GM12872 (cell line): ENCODE results near the gene FHAD1.

ENCODE experiments used
- TF ChIP-seq, protein P1 (sequence below): IDR thresholded peaks from 3 replicates; pipeline ENCODE4 v1.5.1; 2011; ENCODE audit warnings: low read depth, mild to moderate bottlenecking, low read length, moderate library complexity; ENCODE audit not compliant: insufficient read depth

FHAD1 gene

DNA sequence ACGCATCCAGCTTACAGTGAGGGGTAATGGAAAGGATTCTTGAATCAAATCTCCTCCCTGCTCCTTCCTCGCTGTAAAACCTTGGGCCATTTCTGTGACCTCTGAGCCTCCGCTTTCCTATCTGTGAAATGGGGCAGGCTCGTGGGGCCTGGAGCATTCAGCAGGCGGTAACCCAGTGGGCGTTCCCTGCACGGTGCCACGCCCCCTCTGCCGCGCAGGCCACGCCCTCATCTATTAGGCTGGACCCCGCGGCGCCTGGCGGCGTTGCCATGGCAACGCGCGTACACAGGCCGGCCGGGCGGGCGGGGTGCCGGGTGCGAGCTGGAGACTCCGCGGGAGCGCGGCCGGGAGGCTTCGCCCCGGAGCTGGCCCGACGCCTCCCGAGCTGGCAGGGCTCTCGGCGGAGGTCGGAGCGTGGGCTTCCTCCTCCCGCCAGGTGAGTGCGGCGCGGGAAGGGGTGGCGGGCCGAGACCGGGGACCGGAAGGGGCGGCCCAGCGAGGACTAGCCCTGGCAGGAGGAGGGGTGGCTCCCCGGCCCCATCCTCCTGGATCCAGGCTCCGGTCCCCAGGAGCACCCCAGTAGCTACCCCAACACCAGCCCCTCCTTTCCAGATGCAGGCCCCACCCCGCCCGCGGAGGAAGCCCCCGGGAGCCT is at the start of gene FHAD1:
TSS of gene FHAD1 (plus strand) at position 264 of the 655 bp plus-strand sequence. CDS start 4,562 bp downstream, outside the sequence.
- TF ChIP-seq, protein P1, sequence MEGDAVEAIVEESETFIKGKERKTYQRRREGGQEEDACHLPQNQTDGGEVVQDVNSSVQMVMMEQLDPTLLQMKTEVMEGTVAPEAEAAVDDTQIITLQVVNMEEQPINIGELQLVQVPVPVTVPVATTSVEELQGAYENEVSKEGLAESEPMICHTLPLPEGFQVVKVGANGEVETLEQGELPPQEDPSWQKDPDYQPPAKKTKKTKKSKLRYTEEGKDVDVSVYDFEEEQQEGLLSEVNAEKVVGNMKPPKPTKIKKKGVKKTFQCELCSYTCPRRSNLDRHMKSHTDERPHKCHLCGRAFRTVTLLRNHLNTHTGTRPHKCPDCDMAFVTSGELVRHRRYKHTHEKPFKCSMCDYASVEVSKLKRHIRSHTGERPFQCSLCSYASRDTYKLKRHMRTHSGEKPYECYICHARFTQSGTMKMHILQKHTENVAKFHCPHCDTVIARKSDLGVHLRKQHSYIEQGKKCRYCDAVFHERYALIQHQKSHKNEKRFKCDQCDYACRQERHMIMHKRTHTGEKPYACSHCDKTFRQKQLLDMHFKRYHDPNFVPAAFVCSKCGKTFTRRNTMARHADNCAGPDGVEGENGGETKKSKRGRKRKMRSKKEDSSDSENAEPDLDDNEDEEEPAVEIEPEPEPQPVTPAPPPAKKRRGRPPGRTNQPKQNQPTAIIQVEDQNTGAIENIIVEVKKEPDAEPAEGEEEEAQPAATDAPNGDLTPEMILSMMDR, result no peak

DNA sequence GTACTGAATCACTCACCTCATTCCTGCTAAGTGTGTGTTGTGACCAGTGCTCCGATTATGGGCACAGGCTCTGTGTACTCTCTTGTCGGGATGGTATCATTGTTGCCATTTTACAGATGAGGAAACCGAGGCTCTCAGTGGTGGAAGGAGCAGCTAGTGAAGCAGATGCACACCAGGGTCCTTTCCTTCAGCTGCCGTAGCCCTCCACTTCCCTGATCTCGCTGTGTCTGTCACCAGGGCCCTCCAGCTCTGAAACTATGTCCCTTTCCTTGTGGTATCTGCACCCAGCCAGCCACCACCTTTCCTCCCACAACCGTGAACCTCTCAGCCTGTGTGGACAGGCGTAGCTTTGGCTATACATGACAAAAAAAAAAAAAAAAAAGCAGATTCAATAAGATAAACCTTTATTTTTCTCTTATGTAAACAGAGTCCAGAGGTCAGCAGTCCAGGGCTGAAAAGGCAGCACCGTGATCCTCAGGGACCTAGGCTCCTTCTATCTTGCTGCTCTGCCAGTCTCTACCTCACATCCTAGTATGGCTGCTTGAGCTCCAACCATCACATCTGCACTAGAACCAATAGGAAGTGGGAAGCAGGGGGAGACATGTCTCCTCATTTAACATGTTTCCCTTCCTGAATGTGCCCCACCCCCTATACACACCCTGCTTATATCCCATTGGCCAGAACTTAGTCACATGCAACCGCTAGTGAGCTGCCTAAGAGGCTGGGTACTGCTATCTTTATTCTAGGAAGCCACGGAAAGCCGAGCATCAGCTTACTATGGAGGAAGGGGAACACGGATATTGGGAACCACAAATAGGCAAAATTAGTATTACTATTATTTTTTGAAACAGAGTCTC is 49.2 kb upstream of the FHAD1 start:
- TF ChIP-seq, protein P1, result no peak

DNA sequence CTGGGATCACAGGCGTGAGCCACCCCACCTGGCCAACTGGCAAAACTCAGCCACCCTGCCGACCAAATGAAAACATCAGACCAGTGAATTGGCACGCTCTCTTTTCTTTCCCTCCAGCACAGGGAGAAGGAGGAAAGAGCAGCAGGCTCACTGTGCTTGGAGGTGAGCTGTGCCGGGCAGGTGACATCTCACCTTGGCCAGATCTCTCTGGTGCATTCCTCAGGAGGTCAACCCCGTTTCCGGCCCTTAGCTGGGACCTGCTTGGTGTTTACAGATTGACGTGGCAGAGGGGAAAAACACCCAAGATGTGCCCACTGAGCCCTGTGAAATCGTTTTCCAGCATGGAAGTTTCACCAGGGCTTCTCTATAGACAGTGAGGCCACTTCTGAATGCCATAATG is 48.3 kb upstream of the FHAD1 start:
- TF ChIP-seq, protein P1, result no peak

DNA sequence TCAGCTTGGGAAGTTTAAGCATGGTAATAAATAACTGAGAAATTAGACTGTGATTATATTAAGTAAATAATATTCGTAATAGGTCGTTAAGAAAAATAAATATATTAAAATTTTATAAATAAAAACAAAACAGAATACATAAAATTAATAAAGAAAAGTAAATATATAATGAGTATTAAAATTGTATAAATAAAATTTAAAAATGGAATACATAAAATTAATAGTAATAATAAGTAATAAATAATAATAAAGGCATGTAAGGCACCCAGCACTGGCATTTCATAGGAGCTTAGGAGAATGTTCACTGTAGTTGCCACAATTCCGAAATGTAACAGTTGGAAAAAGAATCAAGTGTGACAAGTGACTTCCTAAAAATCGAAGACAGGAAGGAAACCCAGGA is 45.8 kb upstream of the FHAD1 start:
- TF ChIP-seq, protein P1, result no peak

DNA sequence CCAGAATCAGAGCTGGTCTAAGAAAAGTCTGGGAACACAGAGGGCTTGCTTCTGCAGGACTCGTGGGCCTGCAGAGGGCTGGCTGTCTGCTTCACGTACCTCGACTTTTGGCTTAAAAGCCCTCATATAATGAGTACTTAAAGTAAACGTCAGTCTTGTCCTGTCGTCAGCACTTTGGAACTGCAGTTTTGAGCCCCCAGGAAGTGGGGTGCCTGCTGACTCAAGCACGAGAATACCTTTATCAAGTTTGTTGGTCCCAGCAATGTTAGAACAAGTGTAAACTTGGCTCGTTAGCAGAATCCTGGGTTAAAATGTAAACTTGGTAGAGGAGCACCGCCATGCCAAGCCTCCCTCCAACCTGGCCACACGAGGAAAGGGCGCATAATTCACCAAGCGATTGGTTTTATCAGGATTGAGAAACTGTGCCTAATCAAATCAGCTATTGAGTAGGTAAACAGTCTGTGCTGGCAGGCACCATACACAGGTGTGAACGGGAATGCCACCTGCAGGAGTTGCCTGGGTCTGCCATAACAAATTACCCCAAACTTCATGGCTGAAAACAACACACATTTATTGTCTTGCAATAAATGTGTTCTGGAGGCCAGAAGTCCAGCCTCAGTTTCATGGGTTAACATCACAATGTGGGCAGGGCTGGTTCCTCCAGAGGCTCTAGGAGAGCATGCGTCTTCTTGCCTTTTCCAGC is 45.0 kb upstream of the FHAD1 start:
- TF ChIP-seq, protein P1, result no peak

DNA sequence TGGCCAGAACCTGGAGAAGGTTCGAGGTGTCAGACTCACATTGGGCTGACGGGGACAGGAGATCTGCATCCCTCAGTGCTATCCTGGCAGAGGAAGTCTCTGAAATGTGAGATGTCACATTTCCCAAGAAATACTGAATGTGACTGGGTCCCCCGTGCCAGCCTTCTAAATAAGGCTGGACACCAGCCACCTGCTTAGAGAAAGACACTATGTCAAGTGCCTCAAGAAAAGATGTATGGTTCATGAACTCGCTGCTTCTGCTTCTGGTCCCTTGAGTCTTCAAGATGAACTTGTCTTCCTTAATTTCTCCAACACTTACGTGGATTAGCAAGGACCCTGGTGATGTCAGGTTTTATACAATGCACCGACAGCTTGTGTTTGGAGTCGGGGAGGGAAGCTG is 42.1 kb upstream of the FHAD1 start:
- TF ChIP-seq, protein P1, result no peak
